GM12872 (cell line): Measurements from ENCODE around the gene SNCAIP.

ENCODE experiments used
- TF ChIP-seq, protein P1 (sequence below): IDR thresholded peaks from 3 replicates; pipeline ENCODE4 v1.5.1; 2011; ENCODE audit warnings: low read depth, mild to moderate bottlenecking, low read length, moderate library complexity; ENCODE audit not compliant: insufficient read depth

SNCAIP gene

DNA sequence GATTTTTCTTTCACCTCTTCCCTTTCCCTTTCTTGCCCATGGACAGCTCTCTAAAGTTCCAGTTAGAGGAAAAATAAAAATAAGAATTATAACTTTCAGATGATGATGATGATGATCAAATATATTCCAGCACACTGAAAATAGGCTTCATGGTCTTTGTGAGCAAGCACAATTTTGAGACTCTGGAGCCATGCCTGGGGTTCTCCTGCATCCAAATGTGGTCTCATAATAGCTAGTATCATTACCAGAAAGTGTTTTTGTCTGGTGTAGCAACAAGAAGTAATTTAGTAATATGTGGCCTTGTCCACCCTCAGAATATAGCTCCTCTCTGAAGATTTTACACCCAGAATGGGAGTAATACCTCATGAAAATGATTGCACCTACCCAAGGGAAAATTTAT lies 150.4 kb downstream of the SNCAIP start:
- TF ChIP-seq, protein P1, sequence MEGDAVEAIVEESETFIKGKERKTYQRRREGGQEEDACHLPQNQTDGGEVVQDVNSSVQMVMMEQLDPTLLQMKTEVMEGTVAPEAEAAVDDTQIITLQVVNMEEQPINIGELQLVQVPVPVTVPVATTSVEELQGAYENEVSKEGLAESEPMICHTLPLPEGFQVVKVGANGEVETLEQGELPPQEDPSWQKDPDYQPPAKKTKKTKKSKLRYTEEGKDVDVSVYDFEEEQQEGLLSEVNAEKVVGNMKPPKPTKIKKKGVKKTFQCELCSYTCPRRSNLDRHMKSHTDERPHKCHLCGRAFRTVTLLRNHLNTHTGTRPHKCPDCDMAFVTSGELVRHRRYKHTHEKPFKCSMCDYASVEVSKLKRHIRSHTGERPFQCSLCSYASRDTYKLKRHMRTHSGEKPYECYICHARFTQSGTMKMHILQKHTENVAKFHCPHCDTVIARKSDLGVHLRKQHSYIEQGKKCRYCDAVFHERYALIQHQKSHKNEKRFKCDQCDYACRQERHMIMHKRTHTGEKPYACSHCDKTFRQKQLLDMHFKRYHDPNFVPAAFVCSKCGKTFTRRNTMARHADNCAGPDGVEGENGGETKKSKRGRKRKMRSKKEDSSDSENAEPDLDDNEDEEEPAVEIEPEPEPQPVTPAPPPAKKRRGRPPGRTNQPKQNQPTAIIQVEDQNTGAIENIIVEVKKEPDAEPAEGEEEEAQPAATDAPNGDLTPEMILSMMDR = no peak

DNA sequence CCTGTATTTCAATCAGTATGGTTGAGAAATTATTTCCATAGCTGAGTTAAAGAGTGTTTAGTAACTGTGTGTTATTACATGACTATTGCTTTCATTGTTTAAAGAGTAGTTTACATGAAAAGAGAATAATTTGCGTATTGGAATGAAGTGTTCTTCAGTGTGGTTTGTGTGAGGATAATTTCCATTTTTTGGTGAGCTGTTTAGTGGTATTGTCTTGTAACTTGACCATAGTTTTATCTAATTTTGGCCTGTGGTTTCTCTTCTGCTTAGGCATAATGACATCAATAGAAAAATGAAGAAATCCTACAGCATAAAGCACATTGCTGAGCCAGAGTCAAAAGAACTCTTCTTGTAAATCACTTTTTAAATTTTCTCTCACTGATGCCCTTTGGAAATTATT lies 151.2 kb downstream of the SNCAIP start:
- TF ChIP-seq, protein P1 = no peak

DNA sequence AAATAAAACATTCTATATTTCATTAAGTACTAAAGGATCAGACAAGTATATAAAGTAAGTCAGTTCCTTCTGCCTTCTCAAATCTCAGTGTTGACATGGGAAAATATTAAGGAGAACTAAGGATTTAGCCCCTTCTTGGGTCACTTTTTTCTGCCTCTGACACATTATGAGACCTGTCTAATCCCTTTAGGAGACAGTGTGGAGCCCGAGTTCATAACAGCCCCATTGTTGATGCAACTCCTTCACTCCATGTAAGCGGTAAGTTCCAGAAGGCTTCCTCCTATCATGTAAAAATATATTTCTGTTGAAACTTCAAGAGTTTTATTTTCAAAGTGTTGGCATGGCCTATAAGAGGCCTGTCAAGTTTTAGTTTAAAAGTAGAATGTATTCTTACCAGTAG lies 152.2 kb downstream of the SNCAIP start:
- TF ChIP-seq, protein P1 = no peak

DNA sequence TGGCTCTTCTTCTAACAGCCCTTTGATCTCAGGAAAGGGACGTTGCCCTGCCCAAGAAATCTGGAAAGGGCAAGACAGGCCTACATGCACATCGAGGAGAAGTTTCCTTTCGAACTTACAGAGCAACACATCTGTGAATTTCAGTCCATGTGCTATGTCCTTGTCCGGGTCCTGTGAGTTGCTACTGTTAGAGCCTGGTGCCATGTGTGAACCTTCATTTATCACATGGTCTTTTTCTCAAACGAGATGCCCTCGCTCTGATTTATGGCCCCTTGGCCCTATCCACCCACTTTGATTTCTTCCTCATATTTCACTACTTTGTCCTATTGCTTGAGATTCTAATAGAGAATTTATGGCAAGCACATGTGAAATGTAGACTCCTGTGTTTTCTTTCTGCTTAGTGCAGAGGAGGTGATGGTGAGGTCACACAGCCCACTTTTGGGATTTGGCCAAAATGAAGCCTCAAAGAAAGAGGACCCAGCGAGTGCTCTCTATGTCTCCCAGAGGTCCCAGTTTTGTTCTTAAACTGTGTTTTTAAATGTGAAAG lies 153.1 kb downstream of the SNCAIP start:
- TF ChIP-seq, protein P1 = no peak

DNA sequence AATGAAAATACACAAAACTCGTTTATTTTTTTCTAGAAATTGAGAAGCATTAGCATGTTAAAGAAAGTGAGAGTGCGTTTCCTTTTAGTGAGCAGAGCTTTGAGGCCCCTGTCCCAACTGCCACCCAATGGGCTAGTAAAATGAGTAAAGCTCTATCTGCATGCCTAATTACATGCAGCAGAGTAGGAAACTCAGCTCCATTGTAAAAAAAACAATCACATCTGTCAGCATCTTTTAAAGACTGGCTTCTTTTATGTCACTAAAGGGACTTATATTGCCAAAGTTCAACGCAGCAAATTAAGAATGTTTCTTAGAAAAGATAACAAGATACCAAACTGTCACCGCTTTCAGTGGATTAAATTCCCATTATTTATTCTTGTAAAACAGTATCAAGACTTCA lies 154.0 kb downstream of the SNCAIP start:
- TF ChIP-seq, protein P1 = no peak

DNA sequence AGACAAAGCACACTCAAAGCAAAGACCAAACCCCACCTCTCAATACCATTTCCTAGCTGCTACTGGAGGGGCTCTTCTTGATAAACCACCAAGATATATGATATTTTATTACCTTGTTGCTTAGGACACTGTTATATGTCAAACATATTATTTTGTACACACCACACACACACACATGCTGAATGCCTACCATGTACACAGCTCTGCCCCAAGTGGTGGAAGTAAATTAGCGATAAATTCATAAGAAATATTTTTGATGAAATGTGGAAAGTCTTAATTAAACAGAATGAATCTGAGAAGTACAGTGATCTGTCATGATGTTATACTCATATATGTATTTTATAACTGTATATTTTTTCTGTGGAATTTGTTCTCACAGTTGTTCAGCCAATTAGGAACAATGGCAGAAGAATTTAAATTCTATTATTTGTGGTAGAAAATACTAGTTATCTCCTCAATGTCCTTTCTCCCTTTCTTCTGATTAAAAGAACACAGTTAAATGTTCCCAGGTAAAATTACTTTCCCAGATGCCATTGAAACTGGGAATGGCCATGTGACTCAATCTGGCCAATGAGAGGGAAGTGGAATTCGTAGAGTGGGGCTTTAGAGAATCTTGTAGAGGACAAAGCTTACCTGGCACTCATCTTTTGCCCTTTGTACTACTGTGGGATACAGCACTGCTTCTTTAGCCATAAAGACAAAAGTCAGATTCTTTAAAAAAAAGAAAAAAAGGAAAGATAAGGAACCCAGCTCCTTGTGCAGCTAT lies 156.5 kb downstream of the SNCAIP start:
- TF ChIP-seq, protein P1 = no peak

DNA sequence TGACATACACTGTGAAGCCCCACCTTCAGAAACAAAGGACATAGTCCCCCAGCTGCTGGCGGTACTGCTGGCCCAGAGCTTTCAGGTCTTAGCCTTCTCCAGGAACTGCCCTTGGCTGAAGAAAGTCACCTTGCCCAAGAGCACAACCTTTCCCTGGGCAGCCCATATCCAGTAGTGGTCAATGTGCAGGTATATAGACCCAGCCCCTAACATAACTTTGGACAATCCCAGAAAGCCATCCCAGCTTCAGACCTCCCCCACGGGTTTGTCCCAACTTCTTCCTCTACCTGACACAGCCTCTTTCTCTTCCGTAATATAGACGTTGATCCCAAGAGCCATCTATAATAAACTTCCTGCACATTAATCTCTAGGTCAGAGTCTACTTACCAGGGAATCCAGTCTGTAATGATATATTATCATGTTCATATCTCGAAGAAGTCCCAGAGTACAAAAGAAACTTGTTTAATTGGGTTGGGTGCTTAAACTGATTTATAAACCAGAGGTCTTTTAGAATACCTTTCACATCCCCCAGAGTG lies 157.4 kb downstream of the SNCAIP start:
- TF ChIP-seq, protein P1 = no peak
